ENCODE results near the gene SLC2A2.

Gene SLC2A2

DNA sequence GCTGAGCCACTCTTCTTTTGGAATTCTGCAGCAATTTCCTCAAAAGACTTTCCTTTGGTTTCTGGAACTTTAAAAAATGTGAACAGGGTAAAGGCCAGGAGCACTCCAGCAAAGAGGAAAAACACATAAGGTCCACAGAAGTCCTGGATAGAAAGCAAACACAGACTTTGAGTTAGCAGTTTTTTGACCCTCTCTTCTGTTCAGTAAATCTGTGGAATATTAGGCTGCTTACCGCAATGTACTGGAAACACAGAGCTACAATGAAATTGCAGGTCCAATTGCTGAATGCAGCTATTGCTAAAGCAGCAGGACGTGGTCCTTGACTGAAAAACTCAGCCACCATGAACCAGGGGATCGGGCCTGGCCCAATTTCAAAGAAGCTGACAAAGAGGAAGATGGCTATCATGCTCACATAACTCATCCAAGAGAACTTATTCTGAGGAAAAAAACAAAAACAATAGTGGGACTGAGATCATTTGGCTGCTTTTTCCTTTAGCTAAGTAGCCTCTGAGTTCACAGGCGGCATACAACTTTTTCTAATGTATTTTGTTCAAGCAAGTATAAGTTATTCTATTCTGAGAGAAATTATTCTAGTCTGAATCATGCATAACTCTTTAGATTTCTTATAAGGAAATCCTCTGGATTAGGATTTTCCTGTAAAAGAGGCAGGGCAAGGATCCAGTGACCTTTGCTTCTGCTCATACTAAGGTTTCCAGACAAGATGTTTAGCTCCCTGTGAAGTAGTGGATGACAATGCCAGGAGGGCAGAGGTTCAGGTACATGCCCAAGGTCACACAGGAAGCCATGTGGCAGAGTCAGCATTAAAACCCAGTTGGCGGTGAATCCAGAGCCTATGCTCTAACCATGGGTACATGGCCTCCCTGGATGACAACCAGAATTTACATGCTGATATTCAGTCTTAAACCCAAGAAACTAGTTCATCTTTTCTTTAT is 28.3 kb downstream of the SLC2A2 start:
- ChIA-PET POLR2A (ENCODE audit: low non-redundant PET) (no interaction called here), CTCF (interaction anchor here (1.3 kb wide), 1 partner anchor 568 kb away, joined by 3 read pairs; no protein-coding TSS in a partner anchor)

DNA sequence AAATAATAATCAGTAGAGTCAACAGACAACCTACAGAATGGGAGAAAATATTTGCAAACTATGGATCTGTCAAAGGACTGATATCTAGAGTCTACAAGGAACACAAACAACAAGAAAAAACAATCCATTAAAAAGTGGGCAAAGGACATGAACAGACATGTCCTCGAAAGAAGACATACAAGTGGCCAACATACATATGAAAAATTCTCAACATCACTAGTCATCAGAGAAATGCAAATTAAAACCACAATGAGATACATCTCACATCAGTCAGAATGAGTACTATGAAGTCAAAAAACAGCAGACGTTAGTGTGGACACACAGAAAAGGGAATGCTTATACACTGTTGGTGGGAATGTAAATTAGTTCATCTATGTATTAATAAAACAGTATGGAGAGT is 33.7 kb downstream of the SLC2A2 start:
- DNase-seq (ENCODE audit: low spot score) = no peak
- TF ChIP-seq, protein P1, sequence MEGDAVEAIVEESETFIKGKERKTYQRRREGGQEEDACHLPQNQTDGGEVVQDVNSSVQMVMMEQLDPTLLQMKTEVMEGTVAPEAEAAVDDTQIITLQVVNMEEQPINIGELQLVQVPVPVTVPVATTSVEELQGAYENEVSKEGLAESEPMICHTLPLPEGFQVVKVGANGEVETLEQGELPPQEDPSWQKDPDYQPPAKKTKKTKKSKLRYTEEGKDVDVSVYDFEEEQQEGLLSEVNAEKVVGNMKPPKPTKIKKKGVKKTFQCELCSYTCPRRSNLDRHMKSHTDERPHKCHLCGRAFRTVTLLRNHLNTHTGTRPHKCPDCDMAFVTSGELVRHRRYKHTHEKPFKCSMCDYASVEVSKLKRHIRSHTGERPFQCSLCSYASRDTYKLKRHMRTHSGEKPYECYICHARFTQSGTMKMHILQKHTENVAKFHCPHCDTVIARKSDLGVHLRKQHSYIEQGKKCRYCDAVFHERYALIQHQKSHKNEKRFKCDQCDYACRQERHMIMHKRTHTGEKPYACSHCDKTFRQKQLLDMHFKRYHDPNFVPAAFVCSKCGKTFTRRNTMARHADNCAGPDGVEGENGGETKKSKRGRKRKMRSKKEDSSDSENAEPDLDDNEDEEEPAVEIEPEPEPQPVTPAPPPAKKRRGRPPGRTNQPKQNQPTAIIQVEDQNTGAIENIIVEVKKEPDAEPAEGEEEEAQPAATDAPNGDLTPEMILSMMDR (conservative IDR thresholded peaks at IDR 0.05; ENCODE audit: low read depth) = no peak
- POLR2A ChIA-PET (ENCODE audit: low non-redundant PET) = no interaction called here
- CTCF ChIA-PET = interaction anchor here (0.6 kb wide), 1 partner anchor 448 kb away, joined by 3 read pairs; no protein-coding TSS in a partner anchor
- H3K27ac ChIP-seq = no peak overlapping the region

More for the DNA sequence above, 28.3 kb downstream of the SLC2A2 start:
- TF ChIP-seq, protein P1 (conservative IDR thresholded peaks at IDR 0.05; ENCODE audit: low read depth) = no peak
- H3K27ac ChIP-seq = no peak overlapping the region
- no peak for DNase-seq (ENCODE audit: low spot score)

DNA sequence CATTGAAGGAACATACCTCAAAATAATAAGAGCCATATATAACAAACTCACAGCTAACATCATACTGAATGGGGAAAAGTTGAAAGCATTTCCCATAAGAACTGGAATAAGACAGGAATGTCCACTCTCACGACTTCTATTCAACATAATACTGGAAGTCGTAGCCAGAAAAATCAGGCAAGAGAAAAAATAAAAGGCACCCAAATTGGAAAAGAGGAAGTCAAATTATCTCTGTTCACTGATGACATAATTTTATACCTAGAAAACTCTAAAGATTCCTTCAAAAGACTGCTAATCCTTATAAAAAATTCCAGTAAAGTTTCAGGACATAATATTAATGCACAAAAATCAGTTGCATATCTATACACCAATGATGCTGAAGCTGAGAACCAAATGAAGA is 34.9 kb downstream of the SLC2A2 start:
- ChIA-PET CTCF (no interaction called here), POLR2A (ENCODE audit: low non-redundant PET) (no interaction called here)
- TF ChIP-seq, protein P1 (conservative IDR thresholded peaks at IDR 0.05; ENCODE audit: low read depth) = no peak

DNA sequence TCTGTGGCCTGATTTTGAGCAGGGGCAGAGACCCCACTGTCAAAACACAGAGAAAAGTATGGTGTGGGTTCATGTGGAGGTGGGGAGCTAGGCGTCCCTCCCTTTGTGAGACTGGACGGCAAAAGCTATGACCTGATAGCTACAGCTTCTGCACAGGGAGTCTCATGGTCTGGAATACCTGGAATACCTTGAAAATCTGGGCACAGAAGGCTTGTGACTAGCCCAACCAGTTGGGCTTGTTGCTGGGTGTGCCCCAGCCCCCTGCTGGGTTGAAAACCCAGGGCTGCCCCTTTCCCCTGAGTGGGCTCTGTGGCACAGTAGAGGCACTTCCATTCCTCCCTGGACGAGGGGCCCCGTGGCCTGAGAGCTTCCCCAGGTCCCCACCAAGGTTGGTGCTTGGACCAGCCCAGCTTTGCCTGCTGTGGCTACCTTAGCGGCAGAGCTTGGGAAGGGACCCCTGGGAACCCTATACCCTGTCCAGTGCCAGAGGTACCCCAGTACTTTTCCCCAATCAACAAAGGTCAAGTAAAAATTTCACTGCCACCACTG is 37.3 kb downstream of the SLC2A2 start:
- POLR2A ChIA-PET (ENCODE audit: low non-redundant PET) = no interaction called here
- no peak for DNase-seq (ENCODE audit: low spot score)

More for the DNA sequence above, 34.9 kb downstream of the SLC2A2 start:
- no peak for DNase-seq (ENCODE audit: low spot score)
- no peak overlapping the region for H3K27ac ChIP-seq

DNA sequence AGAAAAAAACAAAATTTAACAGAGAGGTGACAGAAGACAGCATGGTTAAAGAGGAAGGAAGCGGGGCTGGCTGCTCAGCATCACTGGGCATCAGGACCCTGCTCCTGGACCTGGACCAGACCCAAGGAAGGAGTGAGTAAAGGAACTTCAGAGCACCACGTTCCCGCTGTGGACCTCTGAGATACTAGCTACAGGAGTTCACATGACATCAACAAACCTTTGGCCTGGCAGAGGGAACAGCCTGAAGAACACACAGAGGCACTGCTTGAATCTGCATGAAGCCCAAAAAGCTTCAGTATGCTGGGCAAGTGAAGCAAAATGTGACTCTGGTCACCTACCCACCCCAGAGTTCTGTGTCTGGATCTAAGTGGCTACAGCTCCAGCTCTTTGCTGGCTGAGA is 38.1 kb downstream of the SLC2A2 start:
- CTCF ChIA-PET = no interaction called here
- TF ChIP-seq, protein P1 (conservative IDR thresholded peaks at IDR 0.05; ENCODE audit: low read depth) = no peak
- no peak overlapping the region for H3K27ac ChIP-seq
- no peak for DNase-seq (ENCODE audit: low spot score)
- POLR2A ChIA-PET (ENCODE audit: low non-redundant PET) = no interaction called here

More for the DNA sequence above, 37.3 kb downstream of the SLC2A2 start:
- CTCF ChIA-PET = interaction anchor here (0.6 kb wide), 1 partner anchor 407 kb away, joined by 3 read pairs; no protein-coding TSS in a partner anchor
- H3K27ac ChIP-seq = no peak overlapping the region
- TF ChIP-seq, protein P1 (conservative IDR thresholded peaks at IDR 0.05; ENCODE audit: low read depth) = no peak

DNA sequence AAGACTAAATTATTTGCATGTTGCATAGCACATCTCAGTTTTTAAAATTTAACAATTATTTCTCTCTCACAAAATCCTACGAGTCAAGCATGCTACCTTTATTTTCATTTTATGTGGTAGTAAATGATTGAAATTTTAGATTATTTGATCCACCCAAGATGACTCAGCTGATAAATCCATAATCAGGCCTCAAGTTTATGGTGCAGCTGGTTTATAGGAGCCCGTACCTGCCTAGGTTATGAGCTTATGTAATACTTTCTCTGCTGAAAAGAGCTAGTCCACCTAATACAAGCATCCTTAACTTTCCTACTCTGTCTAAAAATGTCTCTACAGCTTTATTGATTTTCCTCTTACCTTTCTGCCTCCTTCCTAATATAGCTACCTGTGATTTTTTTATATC is 41.2 kb downstream of the SLC2A2 start:
- POLR2A ChIA-PET (ENCODE audit: low non-redundant PET) = no interaction called here
- CTCF ChIA-PET = interaction anchor here (0.7 to 1.1 kb wide), 2 partner anchors 64 to 1486 kb away, joined by 3 to 6 read pairs; no protein-coding TSS in a partner anchor

More for the DNA sequence above, 41.2 kb downstream of the SLC2A2 start:
- H3K27ac ChIP-seq = no peak overlapping the region
- TF ChIP-seq, protein P1 (conservative IDR thresholded peaks at IDR 0.05; ENCODE audit: low read depth) = no peak
- no peak for DNase-seq (ENCODE audit: low spot score)
